ENCODE measurements around the gene ANAPC1.
"Not testable (repeated sequence)": the region's sequence is repeated elsewhere in the genome, so short reads cannot be mapped to it uniquely, and the experiment has no call there.

ANAPC1 gene

GRCh38 chr2:111784081-111784480 lies 99.9 kb downstream of the ANAPC1 start:
- not testable (repeated sequence) for DNase-seq (ENCODE audit: low read depth)

- DNase-seq (ENCODE audit: low read depth), result not testable (repeated sequence)
These were observed 101.8 kb downstream of the ANAPC1 start for GRCh38 chr2:111782195-111782594.

- DNase-seq (ENCODE audit: low read depth), result not testable (repeated sequence)
These were observed 102.4 kb downstream of the ANAPC1 start for GRCh38 chr2:111781443-111782094.

- not testable (repeated sequence) for DNase-seq (ENCODE audit: low read depth)
These were observed 106.8 kb downstream of the ANAPC1 start for GRCh38 chr2:111777155-111777554.

DNA sequence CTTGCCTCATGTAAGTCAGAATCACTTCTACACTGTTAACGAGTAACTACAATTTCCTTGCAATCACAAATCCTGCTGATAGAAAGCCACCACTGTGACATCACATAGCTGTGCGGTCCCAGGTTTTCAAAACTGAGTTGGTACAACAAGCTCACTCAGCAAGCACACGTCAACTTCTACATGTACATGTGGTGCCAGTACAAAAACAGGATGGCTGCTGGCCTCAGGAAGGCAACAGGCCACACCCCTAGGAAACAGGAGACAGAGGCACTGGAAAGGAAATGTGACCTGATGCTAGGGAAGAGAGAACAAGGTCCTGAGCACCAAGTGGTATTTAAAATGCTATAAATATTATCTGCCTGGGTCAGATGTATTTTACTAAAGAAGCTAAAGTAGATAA lies 107.7 kb downstream of the ANAPC1 start:
- DNase-seq (ENCODE audit: low read depth), result not testable (repeated sequence)

DNA sequence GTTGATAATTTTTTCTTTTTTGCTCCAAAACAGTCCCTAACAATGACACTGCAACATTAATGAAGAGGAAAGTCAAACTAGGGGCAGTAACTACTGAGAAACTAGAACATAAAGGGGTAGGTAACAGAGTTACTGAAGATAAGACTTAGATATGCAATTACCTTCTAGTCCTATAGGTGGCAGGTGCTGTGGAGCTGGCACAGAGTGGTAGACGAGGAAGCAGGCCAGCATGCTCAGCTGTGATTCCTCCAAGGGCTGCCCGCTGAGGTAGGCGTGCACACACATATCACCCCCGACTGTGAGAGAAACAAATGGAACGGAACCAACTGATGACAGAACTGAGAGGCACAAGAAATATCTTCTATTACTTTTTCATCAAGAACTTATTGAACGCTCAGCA lies 111.8 kb downstream of the ANAPC1 start:
- not testable (repeated sequence) for DNase-seq (ENCODE audit: low read depth)

DNA sequence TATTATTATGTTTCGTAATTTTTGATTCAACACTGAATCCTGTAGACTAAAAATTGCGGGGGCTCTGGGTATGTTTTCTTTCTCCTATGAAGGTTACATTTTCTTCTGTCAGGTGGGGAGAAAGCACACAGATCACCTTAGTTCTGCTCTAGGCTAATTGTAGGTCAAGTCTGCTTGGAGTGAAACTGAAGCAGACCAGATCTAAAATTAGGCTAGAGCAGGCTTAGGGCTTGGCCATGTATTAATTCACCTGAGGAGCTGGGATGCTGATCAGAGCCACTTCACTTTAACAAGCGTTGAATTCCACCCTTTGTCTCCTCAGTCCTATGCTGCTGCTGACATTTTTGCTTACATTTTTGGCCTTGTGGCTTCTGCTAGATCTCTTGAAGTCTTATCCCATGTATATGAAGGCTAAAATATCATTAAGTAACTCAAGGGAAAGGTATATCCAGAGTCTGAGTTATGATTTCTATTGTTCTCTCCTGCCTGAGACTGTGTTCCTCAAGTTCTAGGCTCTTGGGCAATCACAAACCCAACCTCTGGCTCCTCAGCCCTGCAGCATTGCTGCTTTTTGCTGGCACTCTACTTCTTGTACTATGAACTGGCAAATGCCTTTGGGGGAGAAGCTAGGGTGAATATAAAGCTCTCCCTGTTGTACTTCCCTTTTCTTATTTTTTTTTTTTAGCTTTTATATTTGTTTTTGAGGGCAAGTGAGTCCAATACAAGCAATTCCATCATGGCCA lies 112.9 kb downstream of the ANAPC1 start:
- DNase-seq (ENCODE audit: low read depth), result not testable (repeated sequence)

GRCh38 chr2:111768266-111769190 lies 115.5 kb downstream of the ANAPC1 start:
- not testable (repeated sequence) for DNase-seq (ENCODE audit: low read depth)

GRCh38 chr2:111767087-111767486 lies 116.9 kb downstream of the ANAPC1 start:
- not testable (repeated sequence) for DNase-seq (ENCODE audit: low read depth)

DNA sequence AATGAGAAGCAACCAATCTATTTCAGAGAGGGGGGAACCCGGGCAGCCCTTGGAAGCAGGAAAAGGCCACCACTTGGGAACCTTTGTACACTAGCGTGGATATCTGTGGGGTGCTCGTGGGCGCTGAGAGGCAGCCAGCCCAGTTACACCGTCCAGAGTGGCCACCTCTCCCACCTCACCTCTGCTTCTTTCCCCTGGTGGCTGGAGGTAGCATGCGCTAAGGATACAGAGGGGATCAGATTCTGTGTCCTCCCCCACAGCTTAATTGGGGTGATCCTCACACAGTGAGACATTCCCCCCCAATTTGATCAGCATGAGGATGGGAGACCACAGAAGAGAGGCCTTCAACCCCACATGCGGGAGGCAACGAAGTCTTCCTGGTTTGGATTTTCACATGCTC lies 117.7 kb downstream of the ANAPC1 start:
- not testable (repeated sequence) for DNase-seq (ENCODE audit: low read depth)

DNA sequence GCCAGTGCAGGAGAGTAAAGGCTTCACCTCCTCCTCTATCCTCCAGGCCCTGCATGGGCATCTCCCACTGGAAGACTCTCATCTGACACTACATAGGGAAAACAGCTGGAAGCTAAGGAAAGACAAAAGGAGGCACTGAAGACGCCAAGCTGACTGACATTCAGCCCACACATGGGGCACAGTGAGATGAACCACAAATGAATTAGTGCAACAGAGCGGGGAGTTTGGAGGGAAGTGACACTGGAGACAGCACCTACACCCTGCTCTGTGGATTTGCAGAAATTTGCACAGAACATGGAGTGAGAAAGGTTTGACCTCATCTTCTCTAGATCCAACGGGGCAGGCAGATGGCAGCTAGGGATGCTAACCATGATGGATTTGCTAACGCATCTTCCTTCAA lies 119.8 kb downstream of the ANAPC1 start:
- not testable (repeated sequence) for DNase-seq (ENCODE audit: low read depth)

- not testable (repeated sequence) for DNase-seq (ENCODE audit: low read depth)
These were observed 123.2 kb downstream of the ANAPC1 start for GRCh38 chr2:111760697-111761284.

DNA sequence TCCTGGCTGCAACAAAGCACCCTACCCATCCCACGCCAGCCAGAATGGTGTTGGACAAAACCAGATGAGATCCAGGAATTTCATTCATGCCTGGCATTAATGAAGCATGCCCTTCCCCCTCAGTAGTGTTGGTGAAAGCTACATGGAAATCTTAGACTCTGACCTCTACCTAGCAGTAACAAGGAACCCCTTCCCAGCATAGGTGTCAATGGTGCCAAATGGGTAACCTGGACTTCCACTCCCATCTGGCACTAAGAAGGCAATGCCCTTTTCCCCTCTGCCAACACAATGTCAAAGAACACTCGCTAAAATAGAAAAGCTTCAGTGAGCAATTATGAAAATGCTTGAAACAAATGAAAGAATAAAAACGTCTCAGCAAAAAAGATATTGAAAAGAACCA lies 131.5 kb downstream of the ANAPC1 start:
- not testable (repeated sequence) for DNase-seq (ENCODE audit: low read depth)

- not testable (repeated sequence) for DNase-seq (ENCODE audit: low read depth)
These were observed 133.4 kb downstream of the ANAPC1 start for GRCh38 chr2:111750641-111751040.

GRCh38 chr2:111748429-111748828 lies 135.6 kb downstream of the ANAPC1 start:
- not testable (repeated sequence) for DNase-seq (ENCODE audit: low read depth)

DNA sequence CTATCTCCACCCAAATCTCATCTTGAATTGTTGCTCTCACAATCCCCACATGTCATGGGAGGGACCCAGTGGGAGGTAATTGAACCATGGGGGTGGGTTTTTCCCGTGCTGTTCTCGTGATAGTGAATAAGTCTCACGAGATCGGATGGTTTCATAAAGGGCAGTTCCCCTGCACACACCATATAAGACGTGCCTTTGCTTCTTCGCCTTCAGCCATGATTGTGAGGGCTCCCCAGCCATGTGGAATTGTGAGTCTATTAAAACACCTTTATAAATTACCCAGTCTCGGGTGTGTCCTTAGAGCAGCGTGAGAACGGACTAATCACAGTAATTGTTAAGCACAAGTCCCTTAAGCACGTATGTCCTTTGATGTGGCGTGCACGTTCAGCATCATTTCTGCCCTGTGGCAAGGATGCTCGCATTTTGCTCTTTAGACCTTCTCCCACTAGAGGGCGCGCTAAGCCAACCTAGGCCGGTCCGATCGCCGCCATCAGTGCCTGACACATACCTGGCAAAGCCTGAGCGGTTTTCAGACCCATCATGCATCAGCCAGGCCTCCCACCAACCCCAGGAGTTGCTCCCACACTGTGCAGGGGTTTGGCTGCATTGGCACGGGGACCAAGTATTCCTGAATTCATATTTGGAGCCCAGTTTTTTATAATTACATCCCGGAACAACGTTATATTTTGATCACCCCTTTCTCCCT lies 136.4 kb downstream of the ANAPC1 start:
- DNase-seq (ENCODE audit: low read depth), result not testable (repeated sequence)

DNA sequence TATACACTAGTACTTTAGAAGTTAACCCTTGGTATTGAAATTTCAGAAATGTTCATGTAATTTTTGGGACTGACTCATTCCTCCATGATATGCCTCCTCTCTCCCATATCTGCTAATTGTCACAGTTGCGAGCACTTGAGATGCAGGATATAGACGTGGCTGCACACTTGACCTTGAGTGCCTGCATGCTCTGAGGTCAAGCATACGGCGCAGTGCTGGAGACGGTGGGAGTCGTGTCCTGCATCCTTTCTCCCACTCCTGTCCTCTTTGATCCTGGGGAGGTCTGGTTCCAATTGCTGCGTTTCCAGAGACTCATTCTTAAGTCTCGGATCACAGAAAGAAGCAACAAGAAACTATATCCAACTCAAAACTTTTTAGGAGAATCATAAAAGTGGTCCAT lies 139.2 kb downstream of the ANAPC1 start:
- DNase-seq (ENCODE audit: low read depth), result not testable (repeated sequence)

DNA sequence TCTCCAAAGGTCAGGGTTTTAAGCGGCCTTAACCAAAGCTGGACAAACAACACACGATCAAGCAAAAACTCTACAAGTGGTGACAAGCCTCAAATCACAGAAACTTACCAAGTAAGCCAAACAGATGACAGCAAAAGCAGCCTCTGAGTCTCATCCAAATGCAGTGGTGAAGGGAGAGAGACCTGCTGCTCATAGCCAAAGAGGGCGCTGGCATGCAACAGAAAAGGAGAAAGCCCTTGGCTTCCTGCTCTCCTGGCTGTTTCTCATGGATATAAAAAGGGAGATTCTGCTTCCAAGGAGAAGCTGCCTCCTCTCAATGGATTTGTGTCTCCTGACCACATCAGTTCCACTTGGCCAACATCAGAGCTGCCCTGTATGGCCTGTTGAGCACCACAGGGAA lies 142.5 kb downstream of the ANAPC1 start:
- not testable (repeated sequence) for DNase-seq (ENCODE audit: low read depth)

- DNase-seq (ENCODE audit: low read depth), result not testable (repeated sequence)
These were observed 147.9 kb downstream of the ANAPC1 start for GRCh38 chr2:111735838-111736721.

DNA sequence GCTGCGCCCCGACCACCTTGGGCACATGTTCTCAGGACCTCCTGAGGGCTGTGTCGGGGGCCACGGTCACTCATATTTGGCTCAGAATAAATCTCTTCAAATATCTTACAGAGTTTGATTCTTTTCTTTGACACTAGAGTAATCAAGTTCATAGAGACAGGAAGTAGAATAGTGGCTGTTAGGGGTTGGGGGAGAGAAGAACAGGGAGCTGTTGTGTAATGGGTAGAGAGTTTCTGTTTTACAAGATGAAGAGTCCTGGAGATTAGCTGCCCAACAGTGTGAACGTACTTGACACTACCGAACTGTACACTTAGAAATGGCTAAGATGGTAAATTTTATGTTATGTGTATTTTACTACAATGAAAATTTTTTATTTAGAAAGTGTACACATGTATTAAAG lies 148.6 kb downstream of the ANAPC1 start:
- not testable (repeated sequence) for DNase-seq (ENCODE audit: low read depth)
